Activated T-cell treated with anti-CD3 and anti-CD28 coated beads, Interleukin-2, amount 50 U/mL, for 24 hours (primary cell): ENCODE data around the gene LILRA6.
A peak's percentile ranks its signal among the peaks of the same experiment; 100 is the strongest.
"Not testable (repeated sequence)": the region's sequence is repeated elsewhere in the genome, so short reads cannot be mapped to it uniquely, and the experiment has no call there.

Experiments
- DNase-seq: peaks from one replicate; pipeline ENCODE4 v3.0.0-alpha.2; 2020
- H3K27ac Mint-ChIP-seq: 2 replicates; pipeline ENCODE4 v1.8.0; 2020; ENCODE audit warnings: mild to moderate bottlenecking, mixed read lengths
- H3K27me3 Mint-ChIP-seq: 2 replicates; pipeline ENCODE4 v1.8.0; 2020; ENCODE audit warnings: mixed read lengths
- H3K36me3 Mint-ChIP-seq: 2 replicates; pipeline ENCODE4 v1.8.0; 2020; ENCODE audit warnings: low read depth, mixed read lengths
- H3K4me1 Mint-ChIP-seq: 2 replicates; pipeline ENCODE4 v1.8.0; 2020; ENCODE audit warnings: low read depth, mixed read lengths
- H3K4me3 Mint-ChIP-seq: 2 replicates; pipeline ENCODE4 v1.8.0; 2020; ENCODE audit warnings: mild to moderate bottlenecking, moderate library complexity, mixed read lengths
- H3K9me3 Mint-ChIP-seq: 2 replicates; pipeline ENCODE4 v1.8.0; 2020; ENCODE audit warnings: mixed read lengths

LILRA6 gene

DNA sequence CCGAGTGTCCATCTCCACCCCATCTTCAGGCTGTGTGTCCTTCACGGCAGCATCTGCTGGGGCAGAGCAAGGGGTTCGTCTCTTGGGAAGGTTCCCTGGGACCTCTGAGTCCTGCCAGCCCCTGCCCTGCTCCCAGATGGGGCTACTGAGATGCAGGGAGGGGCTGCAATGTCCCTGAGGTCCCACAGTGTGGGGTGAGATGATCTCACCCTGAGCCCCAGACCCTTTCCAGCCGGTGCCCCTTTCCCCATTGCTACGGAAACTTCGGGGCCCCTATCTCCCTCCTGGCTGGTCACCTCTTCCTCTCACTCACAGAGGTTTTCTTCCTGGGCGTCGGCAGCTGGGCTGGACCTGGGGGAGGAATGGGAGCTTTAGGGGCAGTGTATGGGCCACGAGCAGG, 33.4 kb upstream of the LILRA6 start:
- Mint-ChIP-seq H3K4me3 (no peak overlapping the region), H3K27ac (no peak overlapping the region), H3K36me3 (no peaks in the 10 kb centered on the region), H3K27me3 (peaks cover 75% of the 10 kb centered on the region), H3K4me1 (peaks cover 7% of the 10 kb centered on the region), H3K9me3 (no peaks in the 10 kb centered on the region)
- no peak for DNase-seq

DNA sequence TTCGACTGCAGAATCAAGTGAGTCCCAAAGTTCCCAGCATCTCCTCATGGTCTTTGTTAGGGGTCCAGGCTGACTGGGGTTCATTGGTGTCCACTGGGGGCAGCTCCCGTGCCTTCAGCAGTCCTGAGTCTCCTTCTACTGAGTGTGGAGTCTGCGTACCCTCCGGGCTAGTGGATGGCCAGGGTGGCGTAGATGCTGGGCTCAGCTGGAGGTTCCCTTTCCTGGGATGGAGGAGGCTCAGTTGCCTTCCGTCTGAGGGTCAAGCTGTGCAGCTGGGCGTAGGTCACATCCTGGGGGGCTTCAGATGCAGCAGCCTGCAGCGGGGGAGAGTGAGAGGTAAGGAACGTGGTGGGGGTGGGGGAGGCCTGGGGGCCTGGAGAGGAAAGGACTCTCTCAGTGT, 31.9 kb upstream of the LILRA6 start:
- not testable (repeated sequence) for H3K4me1 Mint-ChIP-seq, H3K4me3 Mint-ChIP-seq, DNase-seq, H3K9me3 Mint-ChIP-seq, H3K27ac Mint-ChIP-seq, H3K36me3 Mint-ChIP-seq
- peaks cover 69% of the 10 kb centered on the region for H3K27me3 Mint-ChIP-seq

DNA sequence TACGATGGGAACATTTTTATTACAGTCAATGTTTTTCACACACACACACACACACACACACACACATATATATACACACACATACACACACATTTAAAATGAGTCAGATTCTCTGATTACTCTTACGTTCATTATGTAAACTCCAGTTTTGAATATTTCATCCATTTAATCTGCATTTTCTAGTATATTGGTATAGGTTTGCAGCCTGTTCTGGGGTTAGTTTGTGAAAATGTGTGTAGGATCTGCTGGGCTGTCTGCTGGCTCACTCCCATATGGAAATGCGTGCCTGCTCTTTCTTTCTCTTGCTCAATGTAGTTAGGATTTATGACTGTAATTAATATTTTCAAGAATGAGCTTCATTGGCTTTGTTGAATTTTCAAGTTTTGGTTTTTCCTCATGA, 31.2 kb upstream of the LILRA6 start:
- Mint-ChIP-seq H3K36me3 (no peaks in the 10 kb centered on the region), H3K4me3 (no peak overlapping the region), H3K27ac (peak overlapping the region; percentile 44), H3K27me3 (peaks cover 62% of the 10 kb centered on the region), H3K9me3 (no peaks in the 10 kb centered on the region), H3K4me1 (peaks cover 7% of the 10 kb centered on the region)
- no peak for DNase-seq

DNA sequence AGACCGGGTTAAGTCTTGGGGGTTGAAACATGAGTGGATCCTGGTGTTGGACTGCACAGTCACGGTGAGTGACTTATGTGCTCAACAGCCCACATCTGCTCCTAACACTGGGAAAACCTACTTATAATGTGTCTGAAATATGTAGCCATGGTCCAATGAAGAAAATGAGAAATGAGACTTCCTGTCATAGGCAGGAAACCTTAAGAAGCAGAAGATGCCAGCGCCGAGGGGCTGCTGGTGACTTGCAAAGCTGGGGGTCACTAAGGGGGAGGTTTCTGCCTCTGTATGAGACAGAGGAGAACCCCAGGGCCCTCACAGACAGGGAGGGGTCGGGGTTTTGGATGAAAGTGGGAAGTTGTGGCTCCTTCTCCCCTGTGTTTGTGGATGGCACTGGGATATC, 29.6 kb upstream of the LILRA6 start:
- not testable (repeated sequence) for H3K4me3 Mint-ChIP-seq, H3K9me3 Mint-ChIP-seq, H3K4me1 Mint-ChIP-seq, H3K27ac Mint-ChIP-seq, H3K36me3 Mint-ChIP-seq, DNase-seq
- peaks cover 61% of the 10 kb centered on the region for H3K27me3 Mint-ChIP-seq

DNA sequence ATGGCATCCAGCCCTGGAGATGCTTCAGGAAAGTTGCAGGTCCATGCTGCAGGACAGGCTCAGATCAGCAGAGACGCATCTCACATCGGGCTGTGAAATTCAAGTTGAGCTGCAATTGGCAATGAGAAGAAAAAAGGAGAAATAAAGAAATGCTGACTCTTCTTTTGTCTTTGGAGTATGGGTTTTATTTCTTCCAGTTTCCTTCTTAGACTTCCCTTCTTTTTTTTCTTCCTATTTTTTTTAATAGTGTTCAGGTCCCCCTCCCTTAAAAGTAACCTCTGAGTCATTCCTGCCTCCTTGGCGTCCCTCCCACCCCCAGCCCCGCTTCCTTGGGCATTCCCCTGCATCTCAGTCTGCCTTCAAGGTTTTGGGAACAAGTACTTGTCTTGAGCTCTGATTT, 29.0 kb upstream of the LILRA6 start:
- DNase-seq, H3K27ac Mint-ChIP-seq, H3K9me3 Mint-ChIP-seq, H3K36me3 Mint-ChIP-seq, H3K4me1 Mint-ChIP-seq, H3K4me3 Mint-ChIP-seq: not testable (repeated sequence)
- H3K27me3 Mint-ChIP-seq: peaks cover 57% of the 10 kb centered on the region

DNA sequence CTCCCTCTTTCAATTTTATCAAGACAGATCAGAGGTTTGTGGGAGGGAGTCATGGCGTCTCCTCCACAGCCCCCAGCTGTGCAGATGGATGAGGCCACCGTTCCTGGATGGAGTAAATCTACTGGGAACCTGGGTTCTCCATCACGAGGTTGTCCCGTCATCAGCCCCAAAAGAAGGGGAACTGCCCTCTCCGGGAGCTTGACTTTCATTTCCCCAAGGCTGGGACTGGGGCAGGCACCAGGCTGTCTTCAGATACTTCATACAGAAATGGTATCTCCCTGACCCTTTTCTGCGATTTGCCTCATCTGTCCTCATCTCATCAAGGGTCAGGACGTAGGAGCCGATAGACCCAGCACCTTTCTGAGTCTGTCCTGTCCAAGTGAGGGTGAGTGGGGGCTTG, 28.5 kb upstream of the LILRA6 start:
- Mint-ChIP-seq H3K4me1 (peaks cover 7% of the 10 kb centered on the region), H3K4me3 (no peak overlapping the region), H3K9me3 (no peaks in the 10 kb centered on the region), H3K27ac (no peak overlapping the region), H3K27me3 (peaks cover 55% of the 10 kb centered on the region), H3K36me3 (no peaks in the 10 kb centered on the region)
- DNase-seq: no peak

DNA sequence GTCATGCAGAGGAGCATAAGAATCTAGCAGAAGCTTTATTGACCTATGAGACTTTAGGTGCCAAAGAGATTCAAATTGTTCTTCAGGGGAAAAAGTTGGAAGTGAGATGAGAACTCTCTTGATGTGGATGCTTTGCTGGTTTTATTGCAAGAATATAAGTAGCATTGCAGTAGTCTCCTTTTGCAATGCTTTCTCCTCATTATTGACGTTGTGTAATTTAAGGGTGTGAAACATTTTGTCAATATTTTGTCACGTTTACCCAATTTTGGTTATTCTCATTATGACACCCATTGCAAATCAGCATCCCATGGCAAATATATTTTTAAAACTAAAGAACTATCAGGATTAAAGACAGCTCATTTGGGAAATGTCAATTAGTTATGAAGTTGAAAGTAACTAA, 26.3 kb upstream of the LILRA6 start:
- Mint-ChIP-seq H3K36me3 (no peaks in the 10 kb centered on the region), H3K27ac (no peak overlapping the region), H3K4me3 (no peak overlapping the region), H3K27me3 (peaks cover 54% of the 10 kb centered on the region), H3K4me1 (peaks cover 4% of the 10 kb centered on the region), H3K9me3 (no peaks in the 10 kb centered on the region)
- DNase-seq: no peak

DNA sequence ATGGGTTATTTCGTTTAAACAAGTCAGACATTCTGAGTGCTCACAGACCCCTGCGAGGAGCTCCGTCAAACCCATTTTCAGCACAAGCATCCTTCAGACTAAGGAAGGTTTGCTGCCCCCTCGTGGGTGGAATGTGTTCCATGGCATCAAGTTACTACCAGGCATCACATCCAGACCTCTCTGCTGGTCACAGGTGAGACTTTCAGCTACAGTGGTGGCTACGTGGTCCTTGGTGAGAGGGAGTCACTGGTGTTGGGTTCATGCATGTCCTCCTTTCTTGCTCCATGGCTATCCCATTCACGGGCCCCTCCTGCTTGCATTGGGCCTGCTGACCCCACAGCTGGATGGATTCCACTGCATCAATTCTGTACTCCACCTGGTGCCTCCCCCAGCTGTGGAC, 23.5 kb upstream of the LILRA6 start:
- H3K9me3 Mint-ChIP-seq: no peaks in the 10 kb centered on the region
- H3K27me3 Mint-ChIP-seq: peaks cover 34% of the 10 kb centered on the region
- no peaks in the 10 kb centered on the region for H3K36me3 Mint-ChIP-seq
- peaks cover 2% of the 10 kb centered on the region for H3K4me1 Mint-ChIP-seq
- H3K27ac Mint-ChIP-seq: no peak overlapping the region
- H3K4me3 Mint-ChIP-seq: no peak overlapping the region
- DNase-seq: peak; percentile 77

DNA sequence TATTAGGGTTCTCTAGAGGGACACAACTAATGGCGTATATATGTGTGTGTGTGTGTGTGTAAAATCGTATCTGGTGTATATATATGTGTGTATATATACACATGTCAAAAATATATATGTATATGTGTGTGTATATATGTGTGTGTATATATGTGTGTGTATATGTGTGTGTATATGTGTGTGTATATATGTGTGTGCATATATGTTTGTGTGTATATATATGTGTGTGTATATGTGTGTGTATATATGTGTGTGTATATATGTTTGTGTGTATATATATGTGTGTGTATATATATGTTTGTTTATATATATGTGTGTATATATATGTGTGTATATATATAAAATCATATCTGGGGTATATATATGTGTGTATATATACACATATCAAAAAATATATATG, 19.9 kb upstream of the LILRA6 start:
- H3K4me3 Mint-ChIP-seq: no peak overlapping the region
- H3K27me3 Mint-ChIP-seq: peaks cover 22% of the 10 kb centered on the region
- no peaks in the 10 kb centered on the region for H3K36me3 Mint-ChIP-seq
- no peak overlapping the region for H3K27ac Mint-ChIP-seq
- peaks cover 2% of the 10 kb centered on the region for H3K4me1 Mint-ChIP-seq
- no peaks in the 10 kb centered on the region for H3K9me3 Mint-ChIP-seq
- no peak for DNase-seq

DNA sequence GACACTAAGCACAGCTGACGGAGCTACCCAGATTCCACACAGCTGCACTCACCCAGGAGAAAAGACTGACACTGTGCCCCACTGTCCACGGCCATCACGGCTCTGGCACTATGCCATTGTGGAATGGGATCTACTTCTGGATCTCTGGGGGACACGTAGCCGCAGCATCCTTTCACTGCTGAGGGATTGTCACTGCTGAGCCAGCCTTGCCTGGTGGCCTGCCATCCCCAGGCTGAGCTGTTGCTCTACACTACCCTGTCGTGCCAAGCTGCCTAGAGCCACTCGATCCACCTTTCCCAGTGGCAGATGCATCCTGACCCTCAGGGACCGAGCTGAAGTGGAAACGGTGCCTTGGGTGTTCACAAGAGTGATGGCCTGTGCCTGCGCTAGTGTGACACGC, 19.5 kb upstream of the LILRA6 start:
- H3K4me3 Mint-ChIP-seq: no peak overlapping the region
- peaks cover 2% of the 10 kb centered on the region for H3K4me1 Mint-ChIP-seq
- H3K27me3 Mint-ChIP-seq: peaks cover 23% of the 10 kb centered on the region
- H3K9me3 Mint-ChIP-seq: no peaks in the 10 kb centered on the region
- H3K27ac Mint-ChIP-seq: no peak overlapping the region
- H3K36me3 Mint-ChIP-seq: no peaks in the 10 kb centered on the region
- no peak for DNase-seq

DNA sequence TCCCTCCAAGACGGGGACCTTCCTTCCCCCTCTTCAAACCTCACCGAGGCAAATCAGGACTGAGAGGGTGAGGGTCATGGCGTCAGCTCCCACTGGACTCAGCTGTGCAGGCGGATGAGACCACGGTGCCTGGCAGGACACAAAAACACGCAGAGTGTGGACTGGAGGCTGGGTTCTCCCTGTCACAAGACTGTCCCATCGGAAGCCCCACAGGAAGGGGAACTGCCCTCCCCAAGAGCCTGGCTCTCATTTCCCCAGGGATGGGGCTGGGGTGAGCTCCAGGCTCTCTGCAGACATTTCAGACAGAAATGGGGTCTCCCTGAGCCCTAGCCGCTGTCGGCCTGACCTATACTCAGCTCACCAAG, 14.5 kb upstream of the LILRA6 start, which contains the start of gene LILRB5:
Gene LILRB5 (minus strand): TSS at position 158 of the 365 bp plus-strand sequence. CDS start 80 bp downstream, at position 78.
- H3K9me3 Mint-ChIP-seq: no peaks in the 10 kb centered on the region
- no peak within 1 kb of the TSS for H3K27ac Mint-ChIP-seq
- no peak within 1 kb of the TSS for H3K4me3 Mint-ChIP-seq
- DNase-seq: no peak
- no peaks in the 10 kb centered on the region for H3K4me1 Mint-ChIP-seq
- H3K36me3 Mint-ChIP-seq: no peaks in the 10 kb centered on the region
- H3K27me3 Mint-ChIP-seq: peaks cover 18% of the 10 kb centered on the region

DNA sequence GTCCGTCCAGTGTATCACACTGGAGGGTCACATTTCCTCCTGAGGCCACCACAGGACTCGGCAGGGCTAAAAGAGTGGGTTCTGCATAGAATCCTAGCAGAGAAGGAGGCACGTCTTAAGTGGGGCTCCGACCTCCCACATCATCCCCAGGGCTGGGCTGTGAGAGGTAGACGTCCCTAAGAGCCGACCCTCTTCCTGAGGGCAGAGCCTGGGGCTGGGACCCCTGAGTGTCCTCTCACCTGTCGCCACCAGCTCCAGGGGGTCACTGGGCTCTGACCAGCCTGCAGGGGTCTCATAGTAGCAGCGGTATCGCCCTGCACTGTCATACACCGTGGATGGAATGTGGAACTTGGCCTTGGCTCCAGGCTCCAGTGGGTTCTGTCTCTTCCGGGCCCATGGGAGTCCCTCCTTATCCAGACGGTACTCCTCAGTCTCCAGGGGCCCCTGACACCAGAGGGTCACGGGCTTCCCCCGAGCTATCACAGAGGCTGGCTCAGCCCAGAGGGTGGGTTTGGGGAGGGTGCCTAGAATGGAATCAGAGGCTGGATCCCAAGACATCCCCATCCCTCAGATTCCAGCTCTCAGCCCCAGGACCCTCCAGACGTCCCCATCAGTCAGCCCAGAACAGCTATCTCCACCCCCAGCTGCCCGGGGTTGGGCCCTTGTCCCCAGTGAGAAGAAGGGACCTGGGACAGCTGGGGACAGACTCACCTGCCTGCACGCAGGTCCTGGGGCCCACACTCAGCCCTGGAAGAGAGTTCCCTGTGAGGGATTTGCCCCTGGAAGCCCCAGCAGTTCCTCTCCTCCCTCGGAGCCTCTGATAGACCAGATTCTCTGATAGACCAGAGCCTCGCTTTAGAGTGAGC, 13.9 kb upstream of the LILRA6 start:
- no peak overlapping the region for H3K27ac Mint-ChIP-seq
- no peaks in the 10 kb centered on the region for H3K4me1 Mint-ChIP-seq
- H3K27me3 Mint-ChIP-seq: peaks cover 18% of the 10 kb centered on the region
- H3K9me3 Mint-ChIP-seq: no peaks in the 10 kb centered on the region
- DNase-seq: no peak
- no peaks in the 10 kb centered on the region for H3K36me3 Mint-ChIP-seq
- H3K4me3 Mint-ChIP-seq: no peak overlapping the region

DNA sequence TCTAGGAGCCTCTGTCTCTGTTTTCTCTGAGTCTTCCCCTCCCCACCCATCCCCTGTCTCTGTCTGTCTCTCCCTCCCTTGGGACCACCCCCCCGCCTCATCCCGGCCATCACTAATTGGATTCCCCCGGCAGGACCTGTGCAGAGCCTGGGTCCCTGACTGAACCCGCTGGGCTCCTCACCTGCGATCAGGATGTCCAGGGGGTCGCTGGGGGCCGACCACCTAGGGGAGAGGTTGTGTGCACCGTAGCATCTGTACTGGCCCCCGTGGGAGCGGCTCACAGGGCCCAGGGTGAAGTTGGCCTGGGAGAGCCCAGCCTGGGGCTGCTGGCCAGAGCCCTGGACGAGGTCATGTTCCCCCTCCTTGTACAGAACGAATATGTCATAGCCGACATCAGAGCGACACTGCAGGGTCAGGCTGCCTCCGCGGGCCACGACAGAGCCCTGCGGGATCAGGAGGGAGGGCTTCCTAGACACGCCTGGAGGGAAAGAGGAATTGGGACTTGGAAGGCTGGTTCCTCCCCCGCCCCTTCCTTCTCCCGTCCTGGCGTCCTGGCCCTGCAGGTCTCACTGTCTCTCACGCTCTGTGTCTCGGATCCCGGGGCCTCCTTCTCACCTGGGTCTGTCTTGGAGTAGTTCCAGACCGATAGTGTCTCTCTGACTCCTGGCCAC, 12.7 kb upstream of the LILRA6 start:
- Mint-ChIP-seq H3K36me3 (no peaks in the 10 kb centered on the region), H3K4me1 (peaks cover 3% of the 10 kb centered on the region), H3K27ac (no peak overlapping the region), H3K9me3 (no peaks in the 10 kb centered on the region), H3K27me3 (peaks cover 20% of the 10 kb centered on the region), H3K4me3 (no peak overlapping the region)
- no peak for DNase-seq

DNA sequence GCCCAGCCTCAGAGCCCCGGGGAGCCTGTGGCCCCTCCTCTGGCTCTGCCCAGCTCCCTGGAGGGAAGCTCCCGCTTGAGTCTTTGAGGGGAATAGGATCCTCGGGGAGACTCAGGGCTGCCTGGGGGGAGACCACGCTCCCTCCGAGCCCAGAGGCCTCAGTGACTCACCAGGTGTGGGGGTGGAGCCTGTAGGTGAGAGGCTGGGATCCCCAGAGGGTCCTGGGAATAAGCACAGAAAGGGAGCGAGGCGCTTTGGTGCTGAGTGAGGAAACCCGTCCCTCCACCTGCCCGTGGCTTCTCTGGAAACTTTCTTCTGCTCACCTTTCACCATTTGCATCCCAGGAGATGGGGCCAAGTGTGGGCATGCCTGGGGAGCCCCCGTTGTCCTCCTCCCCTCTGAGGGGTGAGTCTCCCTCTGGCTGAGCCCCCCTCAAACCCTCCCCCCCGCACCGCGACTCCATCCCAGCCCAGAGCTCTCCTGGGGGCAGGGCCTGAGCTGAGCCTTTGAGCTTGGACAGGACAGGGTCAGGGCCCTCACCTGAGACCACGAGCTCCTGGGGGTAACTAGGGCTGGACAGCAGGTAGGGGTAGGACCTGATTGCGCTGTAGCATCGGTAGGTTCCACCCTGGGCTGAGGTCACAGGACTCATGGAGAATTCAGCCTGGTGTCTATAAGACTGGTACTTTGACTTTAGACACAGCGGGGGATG, 11.8 kb upstream of the LILRA6 start:
- H3K36me3 Mint-ChIP-seq: no peaks in the 10 kb centered on the region
- H3K4me3 Mint-ChIP-seq: no peak overlapping the region
- H3K27ac Mint-ChIP-seq: no peak overlapping the region
- peaks cover 5% of the 10 kb centered on the region for H3K4me1 Mint-ChIP-seq
- peaks cover 22% of the 10 kb centered on the region for H3K27me3 Mint-ChIP-seq
- DNase-seq: no peak
- no peaks in the 10 kb centered on the region for H3K9me3 Mint-ChIP-seq
